ENCODE data around the gene GSDME. TPM values are rescaled to one million over a fixed set of nuclear protein-coding genes. Genes with fewer than 3 reads are reported as not detected.

GSDME gene
- total RNA-seq, 4 donors from 2014 or later, result 10.2 to 30.2 (median 16.4) TPM

DNA sequence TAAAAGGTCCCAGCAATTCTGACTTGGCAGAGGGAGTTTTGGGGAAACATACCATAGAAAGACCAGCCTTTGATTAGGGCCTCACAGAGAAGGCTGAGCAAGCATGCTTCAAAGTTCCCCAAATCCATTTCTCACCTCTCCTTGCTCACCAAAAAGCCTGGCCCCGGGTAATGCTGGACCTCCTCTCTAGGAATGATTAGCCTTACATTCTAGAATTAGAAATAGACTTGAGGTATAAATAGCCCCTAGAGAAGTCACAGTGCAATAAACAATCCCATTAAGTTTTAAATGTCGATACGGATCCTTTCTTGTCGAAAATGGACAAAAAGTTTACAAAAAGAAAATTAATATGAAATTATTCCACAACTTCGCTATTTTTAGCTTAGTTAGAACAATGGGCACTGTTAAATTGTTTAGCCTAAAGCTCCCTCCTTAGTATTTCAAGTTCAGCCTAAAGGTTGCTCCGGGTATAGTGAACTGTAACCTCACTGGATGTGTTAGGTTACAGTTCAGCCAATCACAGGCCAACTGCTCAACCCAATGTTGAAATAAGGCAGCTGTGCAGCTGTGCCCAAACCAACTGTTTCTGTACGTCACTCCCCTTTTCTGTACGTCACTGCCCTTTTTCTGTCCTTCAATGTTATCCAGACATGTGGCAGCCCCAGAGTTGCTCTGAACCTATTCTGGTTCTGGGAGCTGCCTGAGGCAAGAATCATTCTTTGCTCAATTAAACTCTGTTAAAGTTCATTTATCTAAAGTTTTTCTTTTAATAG is 7.9 kb upstream of the GSDME start:
- intact Hi-C loops (cut with DNase I), result no loop called here
- Histone ChIP-seq H3K36me3 (no peaks in the 10 kb centered on the region), H3K27me3 (no peaks in the 10 kb centered on the region), H3K27ac (no peak overlapping the region), H3K4me1 (no peaks in the 10 kb centered on the region), H3K4me3 (replicated peaks in 1 of 3) (no peak overlapping the region), H3K9me3 (no peaks in the 10 kb centered on the region)
- WGBS, 2 donors, result 78 to 79% methylated on average over 8 of the region's 8 CpGs
- no peak for DNase-seq
- no peak for TF ChIP-seq CTCF (IDR thresholded peaks at IDR 0.05)
- TF ChIP-seq POLR2A (IDR thresholded peaks at IDR 0.05), result no peak

GRCh38 chr7:24764011-24764410 is 6.7 kb upstream of the GSDME start:
- intact Hi-C loops (cut with DNase I), result no loop called here
- H3K36me3 ChIP-seq, result no peaks in the 10 kb centered on the region
- no peaks in the 10 kb centered on the region for H3K9me3 ChIP-seq
- no peak for TF ChIP-seq POLR2A (IDR thresholded peaks at IDR 0.05)
- no peak for TF ChIP-seq CTCF (IDR thresholded peaks at IDR 0.05)
- no peak overlapping the region for H3K27ac ChIP-seq
- no peak for DNase-seq
- 66 to 83% methylated on average over 1 of the region's 1 CpG for WGBS, 2 donors
- no peak overlapping the region for H3K4me3 ChIP-seq (replicated peaks in 1 of 3)
- H3K27me3 ChIP-seq, result no peaks in the 10 kb centered on the region
- H3K4me1 ChIP-seq, result no peaks in the 10 kb centered on the region

- 76 to 91% methylated on average over 5 of the region's 5 CpGs for WGBS, 2 donors
- intact Hi-C loops (cut with DNase I), result no loop called here
- Histone ChIP-seq H3K27me3 (no peaks in the 10 kb centered on the region), H3K9me3 (no peaks in the 10 kb centered on the region), H3K27ac (no peak overlapping the region), H3K4me3 (replicated peaks in 1 of 3) (no peak overlapping the region), H3K36me3 (no peaks in the 10 kb centered on the region), H3K4me1 (no peaks in the 10 kb centered on the region)
- TF ChIP-seq CTCF (IDR thresholded peaks at IDR 0.05), result no peak
- no peak for TF ChIP-seq POLR2A (IDR thresholded peaks at IDR 0.05)
- DNase-seq, result no peak
Observed at GRCh38 chr7:24763303-24763901, 6.1 kb upstream of the GSDME start.

DNA sequence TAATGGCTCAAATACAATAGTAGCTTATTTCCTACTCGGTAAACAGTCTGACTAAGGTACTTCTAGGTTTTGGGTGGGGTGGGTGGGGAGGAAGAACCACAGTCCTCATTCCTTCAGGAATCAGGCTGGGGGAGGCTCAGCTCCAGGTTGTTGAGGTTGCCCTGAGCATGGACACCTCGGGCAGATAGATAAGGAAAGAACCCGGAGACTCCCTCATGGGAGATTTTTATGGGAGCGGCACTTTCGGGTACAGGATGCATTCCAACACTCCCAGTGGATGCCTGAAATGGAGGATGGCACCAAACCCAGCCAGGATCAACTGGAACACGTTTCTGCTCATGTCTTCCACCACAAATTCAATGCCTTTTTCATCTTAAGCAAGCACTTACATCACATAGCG is 5.5 kb upstream of the GSDME start:
- no peak for DNase-seq
- 75 to 81% methylated on average over 7 of the region's 7 CpGs for WGBS, 2 donors
- H3K4me3 ChIP-seq (replicated peaks in 1 of 3), result no peak overlapping the region
- peaks cover 4 to 5% of the 10 kb centered on the region in 2 donors for H3K4me1 ChIP-seq
- H3K9me3 ChIP-seq, result no peaks in the 10 kb centered on the region
- H3K27ac ChIP-seq, result no peak overlapping the region
- TF ChIP-seq POLR2A (IDR thresholded peaks at IDR 0.05) (no peak), CTCF (IDR thresholded peaks at IDR 0.05) (no peak)
- intact Hi-C loops (cut with DNase I), result no loop called here
- no peaks in the 10 kb centered on the region for H3K36me3 ChIP-seq
- no peaks in the 10 kb centered on the region for H3K27me3 ChIP-seq

DNA sequence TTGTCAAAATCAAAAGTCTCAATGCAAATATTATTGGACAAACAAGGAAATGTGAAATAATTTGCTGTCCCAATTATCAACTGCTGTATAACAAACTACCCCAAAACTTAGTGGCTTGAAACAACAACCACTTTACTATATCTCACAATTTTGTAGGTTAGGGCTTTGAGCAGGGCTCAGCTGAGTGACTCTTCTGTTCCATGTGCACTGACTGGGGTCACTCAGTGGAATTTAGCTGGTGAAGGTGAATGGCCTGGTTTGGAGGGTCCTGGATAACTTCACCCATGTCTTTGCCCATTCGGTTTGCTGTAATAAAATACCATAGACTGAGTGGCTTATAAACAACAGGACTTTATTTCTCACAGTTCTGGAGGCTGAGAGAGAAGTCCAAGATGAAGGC is 3.7 kb upstream of the GSDME start:
- no peak overlapping the region for H3K4me3 ChIP-seq (replicated peaks in 1 of 3)
- no peak overlapping the region for H3K27ac ChIP-seq
- H3K9me3 ChIP-seq, result no peaks in the 10 kb centered on the region
- intact Hi-C loops (cut with DNase I), result no loop called here
- H3K27me3 ChIP-seq, result no peaks in the 10 kb centered on the region
- H3K36me3 ChIP-seq, result no peaks in the 10 kb centered on the region
- TF ChIP-seq CTCF (IDR thresholded peaks at IDR 0.05) (no peak), POLR2A (IDR thresholded peaks at IDR 0.05) (no peak)
- peaks cover 5 to 13% of the 10 kb centered on the region in 2 donors for H3K4me1 ChIP-seq
- 83 to 100% methylated on average over 1 of the region's 1 CpG for WGBS, 2 donors
- DNase-seq, result no peak
